ENCODE measurements around the gene MIS12.

MIS12 gene

GRCh38 chr17:5500589-5501391, 14.4 kb downstream of the MIS12 start:
- no peak for DNase-seq

- no peak for DNase-seq
These were observed 15.3 kb downstream of the MIS12 start for GRCh38 chr17:5501685-5502084.

- no peak for DNase-seq
These were observed 16.2 kb downstream of the MIS12 start for GRCh38 chr17:5502552-5502951.

GRCh38 chr17:5506307-5506706, 19.9 kb downstream of the MIS12 start:
- no peak for DNase-seq

DNA sequence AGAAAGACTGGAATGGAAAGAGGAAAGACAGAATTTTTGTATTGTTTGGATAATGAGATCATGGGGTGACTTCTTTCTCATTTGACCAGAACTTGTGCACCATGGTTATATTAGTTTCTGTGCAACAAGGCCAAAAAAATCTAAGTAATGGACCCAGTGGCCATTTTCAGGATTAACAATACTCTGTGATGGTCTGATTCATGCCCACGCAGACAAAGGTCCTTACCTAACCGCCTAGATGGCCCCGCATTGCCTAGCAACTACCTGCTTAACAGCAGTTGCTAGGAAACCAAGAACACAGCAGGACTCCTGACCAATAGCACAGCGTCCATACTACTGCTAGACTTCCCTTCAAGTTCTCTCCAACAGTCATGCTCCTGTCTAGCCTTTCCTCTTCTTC, 22.4 kb downstream of the MIS12 start:
- no peak for DNase-seq

GRCh38 chr17:5509482-5509881, 23.1 kb downstream of the MIS12 start:
- no peak for DNase-seq

- DNase-seq = no peak
These were observed 24.4 kb downstream of the MIS12 start for GRCh38 chr17:5510771-5511170.

DNA sequence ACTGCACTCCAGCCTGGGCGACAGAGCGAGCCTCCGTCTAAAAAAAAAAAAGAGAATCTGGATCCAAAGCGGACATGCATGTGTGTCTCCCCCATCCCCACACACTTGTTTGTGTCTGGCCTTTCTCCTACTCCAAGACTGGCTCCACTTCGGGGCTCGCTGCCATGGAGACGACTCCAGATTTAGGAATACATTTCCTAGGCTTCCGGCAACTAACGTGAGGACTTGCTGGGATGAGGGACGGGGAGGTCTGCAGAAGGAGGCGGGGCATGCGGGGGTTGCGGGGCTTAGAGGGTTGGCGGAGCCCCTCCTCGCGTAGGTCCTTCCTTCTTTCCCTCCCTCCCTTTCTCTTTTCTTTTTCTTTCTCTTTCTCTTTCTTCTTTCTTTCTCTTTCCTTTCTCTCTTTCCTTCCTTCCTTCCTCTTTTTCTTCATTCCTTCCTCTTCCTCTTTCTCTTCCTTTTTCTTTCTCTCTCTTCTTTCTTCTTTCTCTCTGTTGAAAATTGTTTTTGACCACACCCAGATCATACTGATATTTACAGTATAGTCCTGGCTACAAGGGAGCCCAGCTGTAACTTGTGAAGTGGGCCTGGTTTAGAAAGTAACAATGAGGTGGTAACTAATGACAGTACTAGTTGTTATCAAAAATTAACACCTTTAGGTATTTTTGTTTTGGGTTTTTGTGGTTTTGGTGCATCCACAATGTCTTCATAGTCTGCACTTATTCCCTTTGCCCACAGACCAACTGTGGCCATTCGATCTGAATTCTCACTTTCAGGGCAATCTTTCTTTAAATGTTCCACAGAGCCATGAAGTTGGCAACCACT, 25.2 kb downstream of the MIS12 start:
- DNase-seq = no peak

DNA sequence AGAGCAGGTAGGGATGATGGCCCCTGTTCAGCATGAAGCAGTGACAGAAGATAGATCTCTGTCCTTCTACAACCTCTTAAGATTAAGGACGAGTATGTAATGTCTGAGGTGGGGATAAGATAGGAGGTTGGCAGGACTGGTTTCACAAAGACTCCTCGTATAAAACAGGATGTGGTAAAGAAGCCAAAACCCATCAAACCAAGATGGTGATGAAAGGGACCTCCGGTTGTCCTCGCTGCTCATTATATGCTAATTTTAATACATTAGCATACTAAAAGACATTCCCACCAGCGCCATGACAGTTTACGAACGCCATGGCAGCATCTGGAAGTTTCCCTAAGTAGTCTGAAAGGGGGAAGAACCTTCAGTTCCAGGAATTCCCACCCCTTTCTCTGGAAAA, 27.3 kb downstream of the MIS12 start:
- DNase-seq = no peak

- DNase-seq = no peak
These were observed 28.6 kb downstream of the MIS12 start for GRCh38 chr17:5514976-5515375.

GRCh38 chr17:5516060-5516792, 29.9 kb downstream of the MIS12 start:
- DNase-seq = no peak

DNA sequence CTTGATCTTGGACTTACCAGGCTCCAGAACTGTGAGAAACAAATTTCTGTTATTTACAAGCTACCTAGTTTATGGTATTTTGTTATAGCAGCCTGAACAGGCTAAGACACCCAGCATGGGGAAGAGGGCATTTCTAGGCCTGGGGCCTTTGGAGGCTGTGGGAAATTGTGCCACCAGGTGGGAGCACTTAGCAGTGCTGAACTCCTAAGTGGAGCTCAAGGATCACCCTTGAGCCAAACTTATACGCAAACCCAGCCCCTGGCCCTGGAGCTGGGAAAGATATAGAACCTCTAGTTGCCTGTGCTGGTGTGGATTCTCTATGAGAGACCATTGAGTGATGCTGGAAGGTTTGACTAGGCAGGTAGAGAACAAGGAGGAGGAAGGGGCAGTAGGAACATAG, 36.1 kb downstream of the MIS12 start:
- no peak for DNase-seq

- DNase-seq = no peak
These were observed 36.9 kb downstream of the MIS12 start for GRCh38 chr17:5523249-5523648.

- no peak for DNase-seq
These were observed 40.6 kb downstream of the MIS12 start for GRCh38 chr17:5526821-5527598.

- no peak for DNase-seq
These were observed 41.4 kb downstream of the MIS12 start for GRCh38 chr17:5527601-5528250.

- DNase-seq = no peak
These were observed 44.1 kb downstream of the MIS12 start for GRCh38 chr17:5530265-5531084.

- no peak for DNase-seq
These were observed 44.7 kb downstream of the MIS12 start for GRCh38 chr17:5531085-5531418.

DNA sequence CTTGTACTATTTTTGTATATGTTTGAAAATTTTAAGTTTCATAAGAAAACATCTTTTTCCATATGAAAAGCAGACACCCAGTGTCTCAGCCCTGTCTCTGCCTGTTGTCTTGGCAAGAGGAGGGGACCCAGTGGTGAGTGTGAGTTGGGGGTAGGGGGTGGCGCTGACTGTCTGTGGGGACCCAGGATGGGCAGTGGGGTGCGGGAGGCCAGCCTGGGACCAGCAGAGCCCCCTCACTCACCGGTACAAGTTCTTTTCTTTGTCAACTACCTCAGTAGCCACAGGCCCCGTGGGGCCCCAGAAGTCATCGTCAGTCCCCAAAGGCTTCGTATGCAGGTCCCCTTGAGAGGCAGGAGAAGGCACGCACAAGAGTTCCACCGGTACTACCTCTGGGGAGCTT, 46.2 kb downstream of the MIS12 start:
- DNase-seq = no peak

DNA sequence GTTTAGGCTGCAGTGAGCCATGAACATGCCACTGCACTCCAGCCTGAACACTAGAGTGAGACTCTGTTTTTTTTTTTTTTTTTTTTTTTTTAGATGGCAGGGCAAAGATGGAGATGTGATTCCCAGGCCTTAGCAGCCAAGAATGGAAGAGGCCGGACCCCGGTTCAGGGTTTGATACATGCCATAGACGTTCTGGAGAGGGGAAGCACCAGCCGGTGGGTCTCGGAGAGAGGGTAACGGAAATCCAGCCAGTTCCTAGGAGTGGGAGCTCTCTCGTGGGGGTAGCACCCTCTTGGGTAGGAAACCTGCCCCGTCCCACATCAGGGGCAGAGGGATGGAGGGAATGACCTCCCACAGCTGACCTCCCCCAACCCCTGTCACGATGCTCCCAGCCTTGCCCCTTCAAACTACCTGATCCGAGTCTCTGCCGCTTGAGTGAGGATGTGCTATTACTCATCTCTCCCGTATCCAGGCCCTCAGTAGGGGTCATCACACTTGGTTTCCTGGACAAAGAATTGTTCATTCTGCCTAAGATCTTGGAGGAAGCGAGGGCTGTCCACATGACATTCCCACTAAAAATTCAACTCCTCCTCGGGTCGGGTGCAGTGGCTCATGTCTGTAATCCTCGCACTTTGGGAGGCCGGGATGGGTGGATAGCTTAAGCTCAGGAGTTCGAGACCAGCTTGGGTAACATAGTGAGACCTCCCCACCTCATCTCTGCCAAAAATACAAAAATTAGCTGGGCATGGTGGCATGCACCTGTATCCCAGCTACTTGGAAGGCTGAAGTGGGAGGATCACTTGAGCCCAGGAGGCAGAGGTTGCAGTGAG, 47.3 kb downstream of the MIS12 start:
- no peak for DNase-seq

- DNase-seq = no peak
These were observed 49.1 kb downstream of the MIS12 start for GRCh38 chr17:5535436-5535835.
